Testis (tissue), 3 donors: ENCODE measurements around the gene IL17RB. TPM values are rescaled to one million over a fixed set of nuclear protein-coding genes. Genes with fewer than 3 reads are reported as not detected.

Experiments
- DNase-seq: peaks from one replicate; pipeline ENCODE4 v3.0.0-alpha.2; 2019
- H3K27ac ChIP-seq, 2 donors: fragments of 200-600 bp; sonication (generic); one replicate each; pipeline ENCODE4 v1.5.1; 2019
- H3K27me3 ChIP-seq: fragments of 200-600 bp; sonication (generic); one replicate; pipeline ENCODE4 v1.5.1; 2019
- H3K36me3 ChIP-seq: fragments of 200-600 bp; sonication (generic); one replicate; pipeline ENCODE4 v1.5.1; 2017; ENCODE audit warnings: low read depth; ENCODE audit errors: missing control alignments
- H3K4me1 ChIP-seq: fragments of 200-600 bp; sonication (generic); one replicate; pipeline ENCODE4 v1.5.1; 2019
- H3K4me3 ChIP-seq, 2 donors: fragments of 200-600 bp; sonication (generic); one replicate each; pipeline ENCODE4 v1.5.1; 2017 to 2019
- H3K9me3 ChIP-seq: fragments of 200-600 bp; sonication (generic); one replicate; pipeline ENCODE4 v1.5.1; 2017
- POLR2A ChIP-seq: fragments of 450-650 bp; IDR thresholded peaks from one replicate; pipeline ENCODE4 v1.6.1; 2017; ENCODE audit warnings: antibody characterized with exemption, mild to moderate bottlenecking, moderate library complexity
- WGBS, 2 donors: methylation state at CpG; one replicate each; pipeline ENCODE4 v1.1.5; 2018; 5-methylcytosine and 5-hydroxymethylcytosine counted together
- intact Hi-C: fragments of 100-400 bp; cut with DNase I; formaldehyde crosslinking; loops from one replicate; pipeline ENCODE4 v1.15.1; 2023; ENCODE audit warnings: low total_unique reads
- polyA plus RNA-seq: library from polyadenylated mRNA; stranded (reverse); fragments of 350-450 nt; fragmentation: Illumina TruSeq; extraction: RNeasy Lipid Tissue Mini Kit (QIAGEN cat#74804); gene quantifications from one replicate; pipeline ENCODE4 v1.2.3, GENCODE V29; 2014; ENCODE audit warnings: low read depth, low replicate concordance; ENCODE audit not compliant: insufficient read depth
- total RNA-seq, 2 donors: library from RNA; depleted of rRNA; stranded (reverse); fragments of >200 nt; gene quantifications; one replicate each; pipeline ENCODE4 v1.2.3, GENCODE V29; 2016
- TF ChIP-seq, protein P1 (sequence below), 3 experiments: fragments of 450-650 bp in 2 of 3; fragments of 200-600 bp in 1 of 3; sonication (generic) in 1 of 3; IDR thresholded peaks; one replicate each; pipeline ENCODE4 v1.5.1; 2016 to 2019; ENCODE audit warnings: antibody characterized with exemption in 3 of 3, mild to moderate bottlenecking in 2 of 3, moderate library complexity in 1 of 3

Gene IL17RB
- total and polyA plus RNA-seq, 3 donors from 2014 or later, result 5.8 to 17.5 (median 9.5) TPM

DNA sequence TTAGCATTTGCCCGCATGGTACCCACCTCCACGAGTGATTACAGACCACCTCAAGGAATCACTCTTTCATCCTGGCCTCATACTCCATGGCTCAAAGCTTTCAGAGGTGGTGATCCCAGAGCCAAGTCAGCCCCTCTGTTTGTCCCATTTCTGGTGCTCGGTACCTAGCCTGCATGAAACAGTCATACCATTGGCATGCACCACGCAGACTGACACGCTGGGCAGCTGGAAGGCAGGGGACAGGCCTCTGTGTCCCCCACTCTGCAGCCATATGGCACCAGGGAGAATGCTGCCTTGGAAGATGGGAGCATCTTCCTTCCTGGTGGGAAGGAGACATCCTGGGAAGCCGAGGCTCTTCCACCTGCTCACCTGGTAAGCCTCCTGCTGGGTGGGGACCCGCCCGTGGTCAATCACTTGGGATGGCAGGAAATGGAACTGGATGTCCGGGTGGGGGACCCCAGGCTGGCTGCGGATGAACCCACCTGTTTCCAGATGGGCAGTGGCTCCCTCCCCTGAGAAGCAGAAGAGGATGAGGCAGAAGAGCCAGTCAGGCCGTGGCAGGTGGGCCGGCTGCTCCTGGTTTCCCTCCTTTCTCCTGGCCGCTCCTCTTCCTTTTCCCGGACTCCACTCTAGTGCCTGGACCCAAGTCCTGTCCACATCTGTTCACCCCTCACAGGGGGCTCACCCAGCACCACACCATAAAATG is 27.1 kb upstream of the IL17RB start:
- Histone ChIP-seq H3K36me3 (no peaks in the 10 kb centered on the region), H3K4me3 (no peak overlapping the region), H3K27me3 (no peaks in the 10 kb centered on the region), H3K4me1 (no peaks in the 10 kb centered on the region), H3K9me3 (no peaks in the 10 kb centered on the region), H3K27ac (no peak overlapping the region)
- WGBS, 2 donors, result 84 to 93% methylated on average over 12 to 14 of the region's 14 CpGs
- TF ChIP-seq, protein P1, sequence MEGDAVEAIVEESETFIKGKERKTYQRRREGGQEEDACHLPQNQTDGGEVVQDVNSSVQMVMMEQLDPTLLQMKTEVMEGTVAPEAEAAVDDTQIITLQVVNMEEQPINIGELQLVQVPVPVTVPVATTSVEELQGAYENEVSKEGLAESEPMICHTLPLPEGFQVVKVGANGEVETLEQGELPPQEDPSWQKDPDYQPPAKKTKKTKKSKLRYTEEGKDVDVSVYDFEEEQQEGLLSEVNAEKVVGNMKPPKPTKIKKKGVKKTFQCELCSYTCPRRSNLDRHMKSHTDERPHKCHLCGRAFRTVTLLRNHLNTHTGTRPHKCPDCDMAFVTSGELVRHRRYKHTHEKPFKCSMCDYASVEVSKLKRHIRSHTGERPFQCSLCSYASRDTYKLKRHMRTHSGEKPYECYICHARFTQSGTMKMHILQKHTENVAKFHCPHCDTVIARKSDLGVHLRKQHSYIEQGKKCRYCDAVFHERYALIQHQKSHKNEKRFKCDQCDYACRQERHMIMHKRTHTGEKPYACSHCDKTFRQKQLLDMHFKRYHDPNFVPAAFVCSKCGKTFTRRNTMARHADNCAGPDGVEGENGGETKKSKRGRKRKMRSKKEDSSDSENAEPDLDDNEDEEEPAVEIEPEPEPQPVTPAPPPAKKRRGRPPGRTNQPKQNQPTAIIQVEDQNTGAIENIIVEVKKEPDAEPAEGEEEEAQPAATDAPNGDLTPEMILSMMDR (IDR thresholded peaks at IDR 0.05), result no peak
- no peak for TF ChIP-seq POLR2A
- intact Hi-C loops, result no loop called here
- DNase-seq, result peak; percentile 6

DNA sequence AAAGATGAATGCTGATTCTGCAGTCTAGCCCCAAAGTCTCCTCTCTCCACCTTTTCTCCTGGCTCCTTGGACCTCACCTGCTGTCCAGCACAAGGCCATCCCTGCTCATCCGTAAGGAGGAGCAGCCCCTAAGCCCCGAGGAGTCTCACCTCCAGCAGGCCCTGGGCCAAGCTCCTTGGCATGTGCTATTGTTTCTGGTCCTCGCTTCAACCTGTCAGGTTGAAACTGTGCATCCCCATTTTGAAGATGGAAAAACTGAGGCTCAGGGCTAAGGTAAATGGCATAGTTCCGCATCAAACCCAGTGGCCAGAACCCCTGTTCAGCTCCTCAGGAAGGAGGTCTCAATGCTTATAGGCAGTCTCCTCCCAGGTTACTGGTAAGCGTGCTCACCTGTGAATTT is 26.3 kb upstream of the IL17RB start:
- no peak overlapping the region for H3K4me3 ChIP-seq
- DNase-seq, result peak; percentile 8
- H3K4me1 ChIP-seq, result no peaks in the 10 kb centered on the region
- intact Hi-C loops, result no loop called here
- TF ChIP-seq, protein P1 (IDR thresholded peaks at IDR 0.05), result no peak
- no peak for TF ChIP-seq POLR2A
- H3K27ac ChIP-seq, result no peak overlapping the region
- H3K27me3 ChIP-seq, result no peaks in the 10 kb centered on the region
- WGBS, 2 donors, result 89 to 94% methylated on average over 5 of the region's 5 CpGs
- no peaks in the 10 kb centered on the region for H3K9me3 ChIP-seq
- H3K36me3 ChIP-seq, result no peaks in the 10 kb centered on the region

DNA sequence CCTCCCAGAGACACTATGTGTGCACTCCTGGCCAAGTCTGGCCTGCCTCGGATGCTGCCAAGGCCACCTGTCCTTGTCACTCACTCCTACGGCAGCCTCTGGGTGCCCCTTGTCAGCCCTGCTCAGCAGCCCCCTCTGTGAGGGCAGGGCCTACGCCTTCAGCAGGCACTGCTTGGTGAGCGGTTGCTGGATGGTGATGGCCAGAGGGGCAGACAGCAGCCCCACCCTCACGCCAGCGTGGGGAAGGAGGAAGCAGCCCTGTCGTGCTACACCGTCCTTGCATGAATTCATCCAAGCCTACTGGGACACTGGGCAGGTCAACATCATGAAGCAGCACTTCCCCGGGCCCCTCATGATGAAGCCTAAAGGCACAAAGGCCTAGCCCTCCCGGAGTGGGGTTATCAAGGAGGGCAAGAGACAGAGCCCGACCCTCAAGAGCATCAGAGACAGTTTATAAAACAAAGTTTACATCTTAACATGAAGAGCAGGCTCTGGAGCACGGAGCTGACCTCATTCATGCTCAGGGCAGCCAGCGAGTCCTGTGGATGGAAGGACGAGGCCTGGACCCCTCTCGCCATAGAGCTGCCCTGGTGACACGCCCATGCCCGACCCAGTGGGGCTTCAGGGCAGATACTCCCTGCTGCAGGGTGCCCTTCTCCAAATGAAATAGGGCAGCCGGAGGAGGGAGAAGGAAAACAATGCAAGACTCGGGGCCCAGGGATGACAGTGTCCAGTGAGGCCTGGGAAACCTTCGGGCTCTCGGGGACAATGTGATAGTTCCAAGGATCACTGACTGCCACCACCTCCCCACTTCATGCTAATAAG is 25.4 kb upstream of the IL17RB start:
- Histone ChIP-seq H3K4me1 (no peaks in the 10 kb centered on the region), H3K36me3 (no peaks in the 10 kb centered on the region), H3K4me3 (no peak overlapping the region), H3K27me3 (no peaks in the 10 kb centered on the region), H3K9me3 (no peaks in the 10 kb centered on the region), H3K27ac (no peak overlapping the region)
- intact Hi-C loops, result no loop called here
- DNase-seq, result peak; percentile 12
- no peak for TF ChIP-seq POLR2A
- TF ChIP-seq, protein P1 (IDR thresholded peaks at IDR 0.05), result no peak
- WGBS, 2 donors, result 68 to 79% methylated on average over 16 to 21 of the region's 21 CpGs

DNA sequence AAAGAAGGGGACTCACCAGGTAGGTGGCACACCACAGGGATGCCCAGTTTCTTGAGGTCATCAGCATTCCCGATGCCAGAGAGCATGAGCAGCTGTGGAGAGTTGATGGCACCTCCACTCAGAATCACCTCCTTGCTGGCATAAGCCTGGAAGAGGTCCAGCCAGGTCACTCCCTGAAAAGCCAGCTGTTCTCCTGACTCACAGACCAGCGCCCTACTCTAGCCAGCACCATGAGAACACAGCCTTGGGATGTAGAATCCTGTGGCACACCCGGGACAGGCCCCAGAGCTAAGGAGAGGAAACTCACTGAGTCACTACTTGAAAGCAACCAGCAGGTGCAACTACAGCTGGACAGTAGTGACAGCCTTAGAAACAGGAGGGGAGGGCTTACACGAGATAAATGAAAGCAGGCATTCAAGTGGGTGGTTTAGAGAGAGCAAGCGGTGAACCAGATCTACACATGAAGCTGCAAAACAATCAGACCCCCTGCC is 24.7 kb upstream of the IL17RB start:
- 54 to 68% methylated on average over 4 to 5 of the region's 5 CpGs for whole genome bisulfite sequencing, 2 donors
- Histone ChIP-seq H3K36me3 (no peaks in the 10 kb centered on the region), H3K4me1 (no peaks in the 10 kb centered on the region), H3K27ac (no peak overlapping the region), H3K27me3 (no peaks in the 10 kb centered on the region), H3K9me3 (no peaks in the 10 kb centered on the region), H3K4me3 (no peak overlapping the region)
- intact Hi-C loops, result no loop called here
- peak; percentile 11 for DNase-seq
- no peak for TF ChIP-seq POLR2A

DNA sequence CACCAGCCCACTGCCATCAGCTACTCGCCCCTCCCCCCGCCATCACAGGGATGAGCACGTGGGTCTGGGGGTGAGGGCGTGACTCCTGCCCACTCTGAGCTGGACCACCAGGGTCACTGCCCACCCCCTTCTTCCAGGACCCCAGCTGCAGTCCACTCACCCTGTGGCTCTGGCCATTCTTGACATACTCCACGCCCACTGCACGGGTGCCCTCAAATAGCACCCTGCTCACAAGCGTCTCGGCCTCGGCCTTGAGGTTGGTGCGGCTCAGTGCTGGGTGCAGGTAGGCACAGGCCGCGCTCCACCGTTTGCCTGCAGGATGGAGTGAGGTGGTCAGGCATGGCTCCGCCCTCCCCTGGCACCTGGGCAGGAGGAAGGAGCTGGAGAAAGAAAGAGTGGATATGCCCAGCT is 24.0 kb upstream of the IL17RB start:
- H3K4me3 ChIP-seq, result no peak overlapping the region
- H3K36me3 ChIP-seq, result no peaks in the 10 kb centered on the region
- H3K4me1 ChIP-seq, result no peaks in the 10 kb centered on the region
- no peaks in the 10 kb centered on the region for H3K9me3 ChIP-seq
- WGBS, 2 donors, result 84 to 91% methylated on average over 10 to 14 of the region's 14 CpGs
- H3K27ac ChIP-seq, result no peak overlapping the region
- DNase-seq, result peak; percentile 8
- TF ChIP-seq POLR2A, result no peak
- TF ChIP-seq, protein P1 (IDR thresholded peaks at IDR 0.05), result no peak
- intact Hi-C loops, result no loop called here
- H3K27me3 ChIP-seq, result no peaks in the 10 kb centered on the region
